Measurements from ENCODE around the gene F12.
A peak's percentile ranks its signal among the peaks of the same experiment; 100 is the strongest.
"Not testable (repeated sequence)": the region's sequence is repeated elsewhere in the genome, so short reads cannot be mapped to it uniquely, and the experiment has no call there.

The F12 gene

DNA sequence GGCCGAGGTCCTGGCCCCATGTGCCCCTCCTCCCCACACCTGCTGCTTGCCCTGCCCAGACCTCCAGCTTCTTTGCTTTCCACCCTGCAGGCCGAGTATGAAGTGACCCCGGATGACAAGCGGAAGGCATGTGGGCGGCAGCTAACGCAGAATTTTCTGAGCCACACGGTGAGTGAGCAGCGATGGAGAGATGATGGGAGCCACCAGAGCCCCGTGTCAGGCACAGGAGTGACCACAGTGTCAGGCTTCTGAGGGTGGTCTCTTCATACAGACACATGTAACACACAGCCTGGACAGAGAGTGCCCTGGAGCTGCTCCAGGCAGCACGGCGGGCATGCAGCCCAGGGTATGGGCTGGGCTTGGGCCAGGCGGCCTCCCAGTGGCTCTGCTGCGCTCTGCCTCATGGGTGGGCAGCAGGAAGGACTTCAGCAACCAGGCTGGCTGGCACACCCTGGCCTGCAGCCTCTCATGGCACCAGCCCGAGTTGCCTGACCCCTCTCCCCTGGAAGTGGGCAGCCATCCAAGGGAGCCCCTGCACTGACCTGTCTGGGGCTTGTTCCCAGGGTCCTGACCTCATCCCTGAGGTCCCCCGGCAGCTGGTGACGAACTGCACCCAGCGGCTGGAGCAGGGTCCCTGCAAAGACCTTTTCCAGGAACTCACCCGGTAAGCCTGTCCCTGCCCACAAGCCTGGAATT is 22.9 kb upstream of the F12 start:
- no peak for DNase-seq

GRCh38 chr5:177431317-177432142 is 22.2 kb upstream of the F12 start:
- DNase-seq, result peak; percentile 93

- peak; percentile 37 for DNase-seq
Observed at GRCh38 chr5:177430972-177431316, 21.6 kb upstream of the F12 start.

DNA sequence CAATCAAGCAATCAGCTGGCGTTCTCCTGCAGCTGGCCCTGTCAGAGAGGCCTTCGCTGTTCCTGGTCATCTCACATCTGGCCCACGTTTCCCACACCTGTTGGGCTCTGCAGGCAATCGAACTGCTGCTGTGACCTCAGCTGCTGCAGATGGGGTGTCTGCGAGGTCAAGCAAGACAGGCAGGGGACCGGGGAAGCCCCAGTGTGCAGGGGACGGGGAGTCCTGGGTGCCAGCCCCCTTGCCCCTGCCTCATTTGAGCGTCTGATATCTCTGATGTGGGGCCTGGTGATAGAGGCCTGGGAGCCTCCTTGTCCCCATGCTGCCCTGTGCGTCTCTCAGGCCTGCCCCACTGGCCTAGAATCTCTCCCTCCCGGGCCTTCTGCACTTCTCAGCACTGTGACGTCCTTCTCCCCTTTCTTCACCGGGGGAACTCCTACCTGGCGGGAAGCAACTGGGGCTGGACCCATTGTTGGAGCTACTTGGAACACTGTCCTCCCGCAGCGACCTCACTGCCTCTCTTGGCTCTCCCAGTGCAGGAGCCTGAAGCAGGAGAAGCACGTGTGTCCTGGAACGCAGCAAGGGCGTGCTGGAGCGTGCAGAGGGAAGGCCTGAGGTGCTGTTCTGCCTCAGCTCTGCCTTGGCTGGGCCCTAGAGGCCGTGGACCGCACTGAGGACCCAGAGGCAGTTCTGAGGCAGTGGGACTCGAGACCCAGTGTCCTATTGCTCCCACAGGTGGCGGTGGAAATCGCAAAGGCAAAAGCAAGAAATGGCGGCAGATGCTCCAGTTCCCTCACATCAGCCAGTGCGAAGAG is 21.0 kb upstream of the F12 start:
- no peak for DNase-seq

DNA sequence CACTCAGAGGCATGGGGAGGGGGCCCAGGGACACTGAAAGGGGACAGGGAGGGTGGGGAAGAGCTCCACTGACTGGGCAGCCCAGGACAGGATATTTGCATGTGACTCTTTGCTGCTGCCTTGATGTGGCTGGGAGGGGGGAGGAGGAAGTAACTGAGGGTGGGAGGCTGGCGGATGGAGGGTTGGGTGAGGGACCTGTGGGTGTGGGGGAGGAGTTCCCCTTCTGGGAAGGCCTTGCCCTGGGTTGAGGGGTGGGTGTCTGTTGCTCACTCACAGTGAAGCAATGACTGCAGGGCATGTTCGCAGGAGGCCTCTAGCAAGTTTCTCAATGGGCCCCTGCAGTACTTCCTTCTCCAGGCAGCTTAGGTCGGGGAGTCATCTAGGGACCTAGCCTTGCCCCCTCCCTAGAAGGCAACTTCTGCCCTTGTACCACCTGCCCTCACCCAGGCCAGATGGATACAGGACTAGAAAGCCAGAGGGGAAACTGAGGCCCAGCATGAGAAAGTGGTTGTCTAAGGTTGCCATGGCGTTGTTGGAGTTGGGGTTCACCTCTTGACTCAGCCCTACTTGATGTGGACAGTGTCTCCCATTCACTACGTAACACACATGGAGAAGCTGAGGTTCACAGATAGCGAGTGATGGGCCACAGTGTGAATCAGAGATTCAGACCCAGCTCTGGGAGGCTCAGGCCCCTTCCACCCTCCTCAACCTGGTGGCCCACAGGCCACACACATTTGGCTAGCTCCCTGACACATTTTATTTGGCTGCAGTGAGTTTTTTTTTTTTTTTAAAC is 20.1 kb upstream of the F12 start:
- peak; percentile 95 for DNase-seq

- no peak for DNase-seq
Observed at GRCh38 chr5:177428574-177429217, 19.3 kb upstream of the F12 start.

- DNase-seq, result peak; percentile 65
Observed at GRCh38 chr5:177427919-177428573, 18.7 kb upstream of the F12 start.

- no peak for DNase-seq
Observed at GRCh38 chr5:177427211-177427822, 18.0 kb upstream of the F12 start.

DNA sequence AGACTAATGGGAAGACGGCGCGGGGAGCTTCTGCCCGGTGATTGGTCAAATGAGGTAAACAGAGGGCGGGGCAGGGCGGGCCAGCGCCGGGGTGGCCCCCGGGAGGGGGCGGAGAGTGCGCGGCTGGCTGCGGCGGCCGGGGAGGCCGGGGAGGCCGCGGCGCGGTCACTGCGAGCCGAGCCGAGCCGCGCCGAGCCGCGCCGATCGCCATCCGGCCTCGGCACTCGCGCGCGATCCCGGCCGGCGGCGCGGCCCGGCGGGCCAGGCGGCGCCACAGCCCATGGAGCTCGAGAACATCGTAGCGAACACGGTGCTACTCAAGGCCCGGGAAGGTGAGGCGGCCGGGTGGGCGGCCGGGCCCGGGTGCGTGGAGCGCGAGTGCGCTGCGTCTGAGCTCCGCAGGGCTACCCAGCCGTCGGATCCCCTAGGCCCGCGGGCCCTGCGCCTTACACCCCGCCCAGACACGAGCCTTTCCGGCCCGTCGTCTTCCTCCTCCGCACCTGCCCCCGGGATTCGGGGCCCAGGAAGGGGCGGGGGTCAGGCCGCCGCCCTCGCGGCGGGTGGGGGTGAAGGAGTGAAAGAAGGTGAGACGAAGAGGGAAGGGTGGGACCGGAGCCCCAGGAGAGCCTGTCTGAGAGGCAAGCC is 17.3 kb upstream of the F12 start, which contains the start of gene GRK6:
Gene GRK6 (plus strand): TSS at position 111 of the 645 bp plus-strand sequence. CDS start 170 bp downstream, at position 281.
- DNase-seq, result peak; percentile 77

GRCh38 chr5:177425801-177426565 is 16.6 kb upstream of the F12 start:
- DNase-seq, result peak; percentile 100

DNA sequence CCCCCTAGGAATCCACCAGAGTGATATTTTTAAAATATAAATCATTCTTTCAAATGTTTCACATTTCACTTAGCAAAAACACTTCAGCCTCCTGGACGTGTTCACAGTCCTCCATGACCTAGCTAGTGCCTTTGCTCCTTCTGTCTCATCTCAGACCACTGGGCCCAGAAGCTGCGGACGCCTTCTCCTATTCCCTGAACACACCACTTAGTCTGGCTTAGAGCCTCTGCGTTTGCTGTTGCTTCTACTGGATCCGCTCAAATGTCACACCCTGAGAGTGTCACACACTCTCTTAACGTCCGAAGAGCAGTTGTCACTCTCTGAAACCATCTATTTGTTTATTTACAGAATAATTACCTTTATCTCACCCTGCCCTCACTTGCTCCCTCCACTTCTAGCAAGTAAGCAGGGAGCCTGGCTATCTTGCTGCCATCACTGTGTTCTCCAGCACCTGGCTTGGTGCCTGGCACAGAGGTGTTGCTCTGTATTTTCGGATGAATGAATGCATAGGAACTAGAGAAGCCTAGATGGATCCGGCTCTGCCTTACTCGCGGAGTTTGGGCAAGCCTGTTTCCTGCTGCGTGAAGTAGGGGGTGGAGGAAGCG is 15.9 kb upstream of the F12 start:
- no peak for DNase-seq

GRCh38 chr5:177423671-177424070 is 14.3 kb upstream of the F12 start:
- DNase-seq, result no peak

GRCh38 chr5:177421062-177421798 is 11.9 kb upstream of the F12 start:
- no peak for DNase-seq

GRCh38 chr5:177420472-177420871 is 11.1 kb upstream of the F12 start:
- DNase-seq, result not testable (repeated sequence)

GRCh38 chr5:177419046-177419445 is 9.7 kb upstream of the F12 start:
- DNase-seq, result no peak

DNA sequence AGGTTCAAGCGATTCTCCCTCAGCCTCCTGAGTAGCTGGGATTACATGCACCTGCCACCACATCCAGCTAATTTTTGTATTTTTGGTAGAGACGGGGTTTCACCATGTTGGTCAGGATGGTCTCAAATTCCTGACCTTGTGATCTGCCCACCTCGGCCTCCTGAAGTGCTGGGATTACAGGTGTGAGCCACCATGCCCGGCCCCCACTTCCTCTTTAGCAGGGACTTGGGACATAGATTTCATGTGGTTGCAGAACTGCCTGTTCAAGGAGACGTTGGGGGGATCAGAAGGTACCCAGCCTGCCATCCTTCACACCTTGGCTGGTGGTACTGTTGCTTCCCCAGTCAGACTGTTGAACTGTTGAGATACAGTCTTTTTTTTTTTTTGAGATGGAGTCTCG is 7.7 kb upstream of the F12 start:
- not testable (repeated sequence) for DNase-seq

GRCh38 chr5:177414481-177414880 is 5.1 kb upstream of the F12 start:
- no peak for DNase-seq

- DNase-seq, result no peak
Observed at GRCh38 chr5:177412603-177413233, 3.4 kb upstream of the F12 start.
